Raji (cell line): ENCODE measurements around the gene LMAN2L.

Source experiments
- POLR2A ChIP-seq: IDR thresholded peaks from 2 replicates; pipeline ENCODE4 v1.6.1; 2011; ENCODE audit warnings: low read depth, low read length, control low read depth; ENCODE audit not compliant: insufficient read depth

LMAN2L gene

DNA sequence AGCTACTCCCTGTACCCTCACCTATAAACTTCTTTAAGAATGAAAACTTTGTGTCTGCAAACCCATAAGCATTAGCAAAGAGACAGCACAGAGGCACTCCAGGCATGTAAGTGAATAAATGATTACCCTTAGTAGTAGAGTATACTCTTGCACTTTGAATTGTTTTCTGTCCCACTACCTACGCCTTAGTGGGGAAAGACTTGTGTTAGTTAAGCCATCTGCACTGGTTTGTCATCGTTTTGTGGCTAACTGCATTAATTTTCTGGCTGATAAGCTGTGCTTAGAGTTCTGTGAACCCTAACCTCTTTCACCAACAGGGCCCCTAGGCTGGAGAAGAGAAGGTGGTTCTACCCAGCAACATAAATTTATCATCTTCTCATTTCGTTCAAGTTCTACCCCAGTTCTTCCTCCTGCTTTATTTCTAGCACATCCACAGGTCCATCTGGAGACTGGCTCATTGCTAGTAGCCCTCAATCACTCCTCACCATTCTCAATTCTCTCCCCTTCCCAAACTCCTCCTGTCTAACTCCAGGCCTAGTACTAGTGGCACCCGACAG, 710 bp downstream of the LMAN2L start:
- no peak for TF ChIP-seq POLR2A

DNA sequence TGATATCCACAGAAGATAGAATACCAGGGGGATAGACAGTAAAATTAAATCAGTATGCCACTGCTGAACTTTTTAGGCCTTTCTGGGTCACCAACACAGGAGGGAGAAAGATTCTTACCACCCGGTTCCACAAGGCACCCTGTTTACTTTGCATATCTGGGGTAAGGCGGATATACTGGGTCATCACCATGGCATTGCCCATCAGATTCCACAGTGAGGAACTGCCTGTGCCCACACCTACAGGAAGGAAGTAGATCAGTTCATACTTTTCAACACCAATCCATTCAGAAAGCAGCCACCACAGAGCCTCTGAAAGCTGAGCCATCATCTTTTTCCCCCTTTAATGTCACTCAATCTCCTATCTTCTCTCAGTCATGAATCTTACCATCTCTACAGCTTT, 2.0 kb downstream of the LMAN2L start:
- TF ChIP-seq POLR2A, result no peak

DNA sequence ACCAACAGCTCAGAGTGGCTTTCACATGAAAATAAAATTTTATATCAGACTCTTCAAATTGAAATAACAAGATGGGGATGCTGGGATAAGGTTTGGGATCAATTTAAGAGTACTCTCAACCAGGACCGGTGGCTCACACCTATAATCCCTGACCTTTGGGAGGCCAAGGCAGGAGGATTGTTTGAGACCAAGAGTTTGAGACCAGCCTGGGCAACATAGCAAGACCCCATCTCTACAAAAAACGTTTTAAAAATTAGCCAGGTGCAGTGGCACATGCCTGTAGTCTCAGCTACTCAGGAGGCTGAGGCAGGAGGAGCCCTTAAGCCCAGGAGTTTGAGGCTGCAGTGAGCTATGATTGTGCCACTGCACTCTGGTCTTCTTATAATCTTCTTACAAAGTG, 2.6 kb downstream of the LMAN2L start:
- TF ChIP-seq POLR2A, result no peak

DNA sequence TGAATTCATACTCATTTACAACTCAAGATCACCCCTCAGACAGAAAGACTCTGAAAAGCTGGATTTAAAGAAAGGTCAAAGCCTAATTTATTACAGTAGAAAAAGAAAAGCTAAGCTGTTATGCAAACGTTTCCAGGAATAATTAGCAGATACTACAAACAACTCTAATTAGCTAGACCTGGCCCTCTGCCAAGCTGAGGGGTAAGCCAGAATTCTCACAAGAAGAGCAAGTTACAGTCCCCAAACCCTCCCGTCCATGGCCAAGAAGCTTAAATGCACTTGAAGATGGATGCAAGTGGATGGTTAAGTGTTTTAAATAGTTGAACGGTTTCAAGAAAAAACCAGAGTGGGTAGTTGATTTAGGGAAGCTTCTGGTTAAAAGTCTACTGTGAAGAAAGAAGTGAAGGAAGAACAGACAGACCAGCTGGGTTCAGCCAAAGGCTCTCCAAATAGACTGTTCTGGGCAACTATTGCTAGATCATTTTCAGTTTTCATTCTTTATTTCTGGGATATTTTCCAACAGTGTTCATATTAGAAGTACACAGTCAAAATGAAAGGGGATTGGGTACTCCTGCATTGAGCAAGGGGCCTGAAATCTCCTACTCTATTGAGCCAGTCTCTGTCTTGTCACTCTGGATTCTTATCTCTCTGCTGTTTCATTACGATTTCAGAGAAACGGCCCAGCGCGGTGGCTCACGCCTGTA, 4.8 kb downstream of the LMAN2L start:
- no peak for TF ChIP-seq POLR2A

DNA sequence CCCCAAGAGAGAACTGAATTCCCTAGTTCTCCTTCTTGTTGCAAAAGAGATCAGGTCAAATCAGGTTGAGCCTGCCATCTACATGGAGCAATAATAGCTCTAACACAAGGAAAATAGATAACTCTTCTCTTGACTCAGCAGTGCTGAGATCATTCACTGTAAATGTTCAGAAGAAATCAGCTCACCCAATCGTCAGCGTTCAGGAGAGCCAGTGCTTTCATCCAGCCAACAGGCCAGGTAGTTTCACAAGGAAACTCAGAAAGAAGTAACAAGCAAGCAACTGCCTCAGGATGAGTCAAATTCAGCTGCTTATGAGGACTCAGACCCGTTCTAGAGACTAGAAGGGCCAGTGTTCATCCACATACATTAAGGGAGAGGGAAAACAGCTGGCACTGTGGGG, 5.9 kb downstream of the LMAN2L start:
- TF ChIP-seq POLR2A, result no peak

DNA sequence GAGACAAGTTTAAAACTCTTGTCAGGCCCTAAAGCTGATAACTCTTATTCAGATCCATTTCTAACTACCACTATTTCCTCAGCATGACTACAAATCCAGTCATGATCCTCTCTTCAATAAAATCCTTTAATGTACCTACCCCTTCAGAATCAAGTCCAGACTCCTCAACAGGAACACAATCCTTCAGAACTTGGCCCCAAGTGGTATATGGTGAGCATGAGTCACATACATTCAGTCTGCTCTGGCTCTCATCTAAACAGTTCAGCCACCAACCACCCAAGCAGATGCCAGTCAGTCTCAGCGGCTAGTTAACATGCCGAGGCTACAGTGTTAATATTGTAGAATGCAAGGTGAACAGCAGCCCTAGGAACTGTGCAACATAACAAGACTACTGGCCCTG, 9.7 kb downstream of the LMAN2L start:
- TF ChIP-seq POLR2A, result no peak

DNA sequence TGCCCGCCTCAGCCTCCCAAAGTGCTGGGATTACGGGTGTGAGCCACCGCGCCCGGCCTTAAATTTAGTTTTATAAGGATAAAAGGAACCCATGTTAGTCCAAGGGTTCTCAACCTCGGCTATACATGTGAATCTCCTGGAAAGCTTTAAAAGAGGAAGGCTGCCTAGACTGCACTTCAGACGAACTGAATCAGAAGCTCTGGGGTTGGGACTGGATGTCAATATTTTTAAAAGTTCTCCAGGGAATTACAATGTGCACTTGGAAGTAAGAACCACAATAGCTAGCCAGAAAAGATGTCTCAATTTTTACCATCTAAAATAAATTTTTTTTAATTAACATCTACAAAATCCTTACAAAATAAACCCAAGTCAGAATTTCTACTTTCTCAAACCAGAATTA, 10.1 kb downstream of the LMAN2L start:
- no peak for TF ChIP-seq POLR2A

DNA sequence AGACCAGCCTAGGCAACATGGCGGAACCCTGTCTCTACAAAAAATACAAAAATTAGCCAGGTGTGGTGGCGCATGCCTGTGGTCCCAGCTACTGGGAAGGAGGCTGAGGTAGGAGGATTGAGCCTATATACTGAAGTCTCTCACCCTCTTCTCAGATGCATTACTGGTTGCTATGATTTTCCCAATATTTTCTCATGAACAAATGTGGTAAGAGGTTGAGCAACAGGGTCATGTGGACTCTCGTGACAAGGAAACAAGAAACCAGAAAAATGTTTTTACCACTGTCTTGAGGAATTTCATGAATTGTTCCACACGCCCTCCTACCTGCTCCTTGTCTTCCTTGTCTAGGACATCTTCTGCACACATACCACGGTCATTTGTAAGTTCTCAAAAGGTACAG, 12.4 kb downstream of the LMAN2L start:
- no peak for TF ChIP-seq POLR2A

DNA sequence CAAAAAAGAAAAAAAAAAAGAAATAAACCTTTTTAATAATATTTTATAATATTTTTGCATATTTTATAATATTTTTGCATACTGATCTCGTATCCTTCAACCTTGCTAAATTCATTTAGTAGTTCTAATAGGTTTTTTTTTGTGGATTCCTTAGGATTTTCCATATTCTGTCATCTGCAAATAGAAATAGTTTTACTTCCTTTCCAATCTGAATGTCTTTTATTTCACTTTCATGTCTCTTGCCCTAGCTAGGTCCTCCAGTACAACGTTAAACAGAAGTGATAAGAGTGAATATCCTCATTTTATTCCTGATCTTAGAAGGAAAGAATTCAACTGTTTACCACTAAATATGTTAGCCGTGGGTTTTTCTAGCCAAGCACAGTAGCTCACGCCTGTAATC, 13.7 kb downstream of the LMAN2L start:
- no peak for TF ChIP-seq POLR2A

DNA sequence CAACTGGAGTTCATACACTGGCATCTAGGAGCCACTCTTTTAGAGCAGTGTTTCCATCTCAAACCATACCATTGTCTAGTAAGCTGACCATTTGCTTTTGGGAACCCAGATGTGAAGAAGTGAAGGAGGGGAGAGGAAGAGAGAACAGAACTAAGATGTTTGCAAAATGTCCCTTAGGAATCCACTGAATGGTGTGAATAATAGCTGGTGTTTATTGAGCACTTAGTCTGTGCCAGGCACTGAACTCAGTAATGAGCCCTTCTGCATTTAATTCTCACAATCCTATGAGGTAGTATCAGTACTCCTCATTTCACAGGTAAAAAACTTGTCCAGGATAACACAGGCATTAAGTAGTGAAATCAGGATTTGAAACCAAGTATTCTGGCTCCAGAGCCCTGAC, 23.5 kb downstream of the LMAN2L start:
- TF ChIP-seq POLR2A, result no peak

DNA sequence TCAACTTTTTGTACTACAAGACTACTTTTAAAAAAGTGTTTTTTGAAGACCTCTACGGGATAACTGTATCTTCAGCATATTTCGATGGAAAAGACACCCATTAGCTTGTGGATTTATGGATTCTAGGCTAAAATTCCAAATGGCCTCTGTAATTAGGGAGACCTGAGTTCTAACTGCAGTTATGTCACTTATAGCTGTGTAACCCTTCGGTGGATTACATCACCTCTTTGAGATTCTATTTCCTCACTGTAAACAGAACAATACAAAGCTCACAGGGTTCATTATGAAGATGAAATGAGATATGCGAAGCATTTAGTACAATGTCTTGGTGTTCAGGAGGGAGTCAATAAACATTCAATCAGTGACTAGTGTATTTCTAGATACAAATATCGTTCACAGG, 24.2 kb downstream of the LMAN2L start:
- no peak for TF ChIP-seq POLR2A

DNA sequence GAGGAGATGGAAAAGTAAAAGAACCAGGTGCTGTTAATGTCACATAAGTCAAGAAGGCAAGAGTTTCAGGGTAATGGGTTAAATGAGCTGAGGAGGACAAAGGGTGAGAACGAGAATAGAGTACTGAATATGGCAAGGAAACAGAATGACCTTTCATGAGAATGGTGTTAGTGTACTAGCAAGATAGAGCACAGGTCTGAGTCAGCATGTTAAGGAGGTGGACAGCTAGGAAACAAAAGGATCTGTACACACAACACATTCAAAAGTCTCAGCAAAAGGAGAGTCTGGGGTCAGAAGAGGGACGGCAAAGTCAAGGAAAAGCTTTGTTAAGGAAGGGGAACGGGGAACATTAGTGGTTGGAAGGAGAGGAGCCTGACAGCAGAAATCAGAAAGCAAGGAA, 28.9 kb downstream of the LMAN2L start:
- no peak for TF ChIP-seq POLR2A

DNA sequence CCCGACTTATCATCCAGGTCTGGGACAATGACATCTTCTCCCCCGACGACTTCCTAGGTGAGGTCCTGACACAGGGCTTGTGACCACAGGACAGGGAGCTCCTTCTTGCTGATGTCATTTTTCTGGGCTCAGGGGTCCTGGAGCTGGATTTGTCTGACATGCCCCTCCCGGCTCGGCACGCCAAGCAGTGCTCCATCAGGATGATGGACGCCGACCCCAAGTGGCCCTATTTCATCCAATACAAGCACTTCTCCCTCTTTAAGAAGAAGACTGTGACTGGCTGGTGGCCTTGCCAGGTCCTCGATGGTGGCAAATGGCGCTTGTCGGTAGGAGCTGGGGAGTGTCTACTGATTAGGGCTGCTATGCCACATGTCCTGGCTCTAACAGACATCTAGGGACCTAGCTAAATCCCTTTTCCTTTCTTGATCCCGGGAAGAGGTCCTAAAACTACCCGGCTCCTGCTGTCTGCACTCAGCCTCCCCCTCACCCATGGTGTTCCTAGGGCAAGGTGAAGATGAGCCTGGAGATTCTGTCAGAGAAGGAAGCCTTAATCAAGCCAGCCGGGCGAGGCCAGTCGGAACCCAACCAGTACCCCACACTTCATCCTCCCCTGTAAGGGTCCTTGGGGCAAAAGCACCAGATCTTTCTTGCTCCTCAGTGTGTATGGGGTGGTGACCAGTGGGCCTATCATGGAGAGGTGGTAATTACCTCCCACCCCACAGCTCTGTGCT, 36.7 kb downstream of the LMAN2L start:
- TF ChIP-seq POLR2A, result no peak

DNA sequence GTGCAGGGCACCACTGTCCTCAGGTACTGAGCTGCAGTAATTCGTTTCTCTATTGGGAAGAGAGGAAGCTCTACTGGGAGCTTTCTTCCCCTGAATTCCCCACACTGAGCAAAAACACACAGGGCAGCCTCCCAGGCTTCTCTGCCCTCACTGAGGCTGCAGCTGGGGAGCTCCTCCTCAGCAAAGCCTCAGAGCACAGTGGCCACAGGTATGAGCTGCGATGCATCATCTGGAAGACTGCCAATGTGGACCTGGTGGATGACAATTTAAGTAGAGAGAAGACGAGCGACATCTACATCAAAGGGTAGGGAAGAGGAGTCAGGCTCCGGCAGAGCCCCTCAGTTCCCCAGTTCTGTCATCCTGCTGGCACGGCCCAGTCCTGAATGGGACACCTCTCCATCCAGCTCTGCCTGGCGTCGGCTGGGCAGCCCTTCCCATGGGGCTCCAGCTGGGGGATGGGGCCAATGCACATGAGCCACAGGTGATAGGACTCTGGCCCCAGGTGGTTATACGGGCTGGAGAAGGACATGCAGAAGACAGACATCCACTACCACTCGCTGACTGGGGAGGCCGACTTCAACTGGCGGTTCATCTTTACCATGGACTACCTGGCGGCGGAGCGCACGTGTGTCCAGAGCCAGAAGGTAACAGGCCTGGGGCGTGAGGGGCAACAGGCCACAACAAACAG, 37.6 kb downstream of the LMAN2L start:
- no peak for TF ChIP-seq POLR2A

DNA sequence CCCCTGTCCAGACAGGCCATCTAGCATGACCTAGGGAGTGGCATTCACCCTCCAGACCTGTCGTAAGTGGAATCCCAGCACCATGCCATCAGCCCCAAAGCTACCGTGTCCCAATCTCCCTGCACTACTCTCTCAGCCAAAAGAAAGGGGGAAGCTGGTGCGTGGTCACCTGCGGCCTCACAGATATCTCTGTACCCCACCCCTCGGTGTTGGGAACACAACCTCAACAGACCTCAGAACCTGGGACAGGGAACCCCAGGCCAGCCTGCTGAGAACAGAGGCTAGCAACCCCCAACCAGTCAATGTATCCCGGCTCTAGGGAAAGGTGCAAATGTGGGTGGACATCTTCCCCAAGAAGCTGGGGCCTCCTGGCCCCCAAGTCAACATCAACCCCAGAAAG, 38.2 kb downstream of the LMAN2L start:
- TF ChIP-seq POLR2A, result no peak

DNA sequence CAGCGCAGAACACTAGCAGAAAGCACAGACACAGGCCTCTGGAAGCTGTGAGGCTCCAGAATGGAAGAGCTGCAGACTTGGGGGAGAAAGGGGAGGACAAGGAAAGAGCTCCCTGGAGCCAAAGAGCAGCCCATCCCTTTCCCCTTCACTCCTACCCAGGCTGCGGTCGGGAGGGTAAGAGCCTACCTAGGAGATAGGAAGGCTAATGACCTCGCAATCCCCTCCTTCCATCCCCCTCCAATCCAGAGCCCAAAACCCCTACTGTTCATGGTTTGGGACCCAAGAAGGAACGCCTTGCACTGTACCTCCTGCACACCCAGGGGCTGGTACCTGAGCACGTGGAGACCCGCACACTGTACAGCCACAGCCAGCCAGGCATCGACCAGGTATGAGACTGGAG, 39.8 kb downstream of the LMAN2L start:
- TF ChIP-seq POLR2A, result no peak
